T1000 (cell line): ENCODE measurements around the gene GINS3.
"Not testable (repeated sequence)": the region's sequence is repeated elsewhere in the genome, so short reads cannot be mapped to it uniquely, and the experiment has no call there.

Source experiments
- DNase-seq: peaks from one replicate; lab custom pipeline; 2025; ENCODE audit warnings: mixed read lengths; lab: John Stamatoyannopoulos, UW

GINS3 gene

GRCh38 chr16:58389724-58390123 lies 2.5 kb upstream of the GINS3 start:
- no peak for DNase-seq

GRCh38 chr16:58393138-58393504 lies 850 bp downstream of the GINS3 start:
- DNase-seq, result no peak

GRCh38 chr16:58396897-58397296 lies 4.6 kb downstream of the GINS3 start:
- not testable (repeated sequence) for DNase-seq

GRCh38 chr16:58399718-58400633 lies 7.7 kb downstream of the GINS3 start:
- no peak for DNase-seq

- not testable (repeated sequence) for DNase-seq
Measured at GRCh38 chr16:58401305-58401704, 9.0 kb downstream of the GINS3 start.

GRCh38 chr16:58402796-58403195 lies 10.5 kb downstream of the GINS3 start:
- DNase-seq, result no peak

GRCh38 chr16:58409316-58409973 lies 17.2 kb downstream of the GINS3 start:
- DNase-seq, result no peak

GRCh38 chr16:58411336-58411735 lies 19.1 kb downstream of the GINS3 start:
- DNase-seq, result no peak

GRCh38 chr16:58411736-58412614 lies 19.7 kb downstream of the GINS3 start:
- DNase-seq, result no peak

- not testable (repeated sequence) for DNase-seq
Measured at GRCh38 chr16:58412615-58412970, 20.3 kb downstream of the GINS3 start.

- no peak for DNase-seq
Measured at GRCh38 chr16:58413359-58413758, 21.1 kb downstream of the GINS3 start.

GRCh38 chr16:58415003-58415402 lies 22.7 kb downstream of the GINS3 start:
- no peak for DNase-seq

GRCh38 chr16:58415961-58416360 lies 23.7 kb downstream of the GINS3 start:
- DNase-seq, result not testable (repeated sequence)

- DNase-seq, result no peak
Measured at GRCh38 chr16:58417035-58417434, 24.8 kb downstream of the GINS3 start.

- no peak for DNase-seq
Measured at GRCh38 chr16:58417600-58417999, 25.3 kb downstream of the GINS3 start.

GRCh38 chr16:58418026-58418425 lies 25.8 kb downstream of the GINS3 start:
- no peak for DNase-seq

- DNase-seq, result no peak
Measured at GRCh38 chr16:58418601-58419000, 26.3 kb downstream of the GINS3 start.

- no peak for DNase-seq
Measured at GRCh38 chr16:58419241-58419990, 27.1 kb downstream of the GINS3 start.

GRCh38 chr16:58421059-58421458 lies 28.8 kb downstream of the GINS3 start:
- no peak for DNase-seq

GRCh38 chr16:58421529-58421928 lies 29.3 kb downstream of the GINS3 start:
- no peak for DNase-seq

GRCh38 chr16:58422809-58423208 lies 30.5 kb downstream of the GINS3 start:
- no peak for DNase-seq

GRCh38 chr16:58425245-58425644 lies 33.0 kb downstream of the GINS3 start:
- DNase-seq, result no peak
